GM12801 (cell line): ENCODE measurements around the gene MYMX.

Experiments
- TF ChIP-seq, protein P1 (sequence below): IDR thresholded peaks from one replicate; pipeline ENCODE4 v1.5.1; 2011; ENCODE audit warnings: control low read depth; ENCODE audit not compliant: insufficient read length; ENCODE audit errors: extremely low read depth

The MYMX gene

DNA sequence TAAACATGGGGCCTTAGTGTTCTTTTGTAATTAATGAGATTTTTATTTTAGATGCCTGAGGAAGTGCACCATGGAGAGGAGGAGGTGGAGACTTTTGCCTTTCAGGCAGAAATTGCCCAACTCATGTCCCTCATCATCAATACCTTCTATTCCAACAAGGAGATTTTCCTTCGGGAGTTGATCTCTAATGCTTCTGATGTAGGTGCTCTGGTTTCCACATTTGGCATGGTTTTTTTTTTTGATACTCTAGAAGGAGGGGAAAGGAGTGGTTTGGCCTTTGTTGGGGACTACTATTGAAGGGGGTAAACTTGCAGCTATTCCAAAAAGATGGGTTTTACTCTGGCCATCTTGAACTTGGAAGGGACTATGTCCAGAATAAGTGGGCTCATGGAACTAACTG, 31.9 kb downstream of the MYMX start:
- TF ChIP-seq, protein P1, sequence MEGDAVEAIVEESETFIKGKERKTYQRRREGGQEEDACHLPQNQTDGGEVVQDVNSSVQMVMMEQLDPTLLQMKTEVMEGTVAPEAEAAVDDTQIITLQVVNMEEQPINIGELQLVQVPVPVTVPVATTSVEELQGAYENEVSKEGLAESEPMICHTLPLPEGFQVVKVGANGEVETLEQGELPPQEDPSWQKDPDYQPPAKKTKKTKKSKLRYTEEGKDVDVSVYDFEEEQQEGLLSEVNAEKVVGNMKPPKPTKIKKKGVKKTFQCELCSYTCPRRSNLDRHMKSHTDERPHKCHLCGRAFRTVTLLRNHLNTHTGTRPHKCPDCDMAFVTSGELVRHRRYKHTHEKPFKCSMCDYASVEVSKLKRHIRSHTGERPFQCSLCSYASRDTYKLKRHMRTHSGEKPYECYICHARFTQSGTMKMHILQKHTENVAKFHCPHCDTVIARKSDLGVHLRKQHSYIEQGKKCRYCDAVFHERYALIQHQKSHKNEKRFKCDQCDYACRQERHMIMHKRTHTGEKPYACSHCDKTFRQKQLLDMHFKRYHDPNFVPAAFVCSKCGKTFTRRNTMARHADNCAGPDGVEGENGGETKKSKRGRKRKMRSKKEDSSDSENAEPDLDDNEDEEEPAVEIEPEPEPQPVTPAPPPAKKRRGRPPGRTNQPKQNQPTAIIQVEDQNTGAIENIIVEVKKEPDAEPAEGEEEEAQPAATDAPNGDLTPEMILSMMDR, result no peak

- TF ChIP-seq, protein P1, result no peak
These were observed 32.5 kb downstream of the MYMX start for GRCh38 chr6:44249082-44249748.

- TF ChIP-seq, protein P1, result no peak
These were observed 33.5 kb downstream of the MYMX start for GRCh38 chr6:44250067-44250717.

GRCh38 chr6:44250718-44251123, 34.0 kb downstream of the MYMX start:
- TF ChIP-seq, protein P1, result no peak

DNA sequence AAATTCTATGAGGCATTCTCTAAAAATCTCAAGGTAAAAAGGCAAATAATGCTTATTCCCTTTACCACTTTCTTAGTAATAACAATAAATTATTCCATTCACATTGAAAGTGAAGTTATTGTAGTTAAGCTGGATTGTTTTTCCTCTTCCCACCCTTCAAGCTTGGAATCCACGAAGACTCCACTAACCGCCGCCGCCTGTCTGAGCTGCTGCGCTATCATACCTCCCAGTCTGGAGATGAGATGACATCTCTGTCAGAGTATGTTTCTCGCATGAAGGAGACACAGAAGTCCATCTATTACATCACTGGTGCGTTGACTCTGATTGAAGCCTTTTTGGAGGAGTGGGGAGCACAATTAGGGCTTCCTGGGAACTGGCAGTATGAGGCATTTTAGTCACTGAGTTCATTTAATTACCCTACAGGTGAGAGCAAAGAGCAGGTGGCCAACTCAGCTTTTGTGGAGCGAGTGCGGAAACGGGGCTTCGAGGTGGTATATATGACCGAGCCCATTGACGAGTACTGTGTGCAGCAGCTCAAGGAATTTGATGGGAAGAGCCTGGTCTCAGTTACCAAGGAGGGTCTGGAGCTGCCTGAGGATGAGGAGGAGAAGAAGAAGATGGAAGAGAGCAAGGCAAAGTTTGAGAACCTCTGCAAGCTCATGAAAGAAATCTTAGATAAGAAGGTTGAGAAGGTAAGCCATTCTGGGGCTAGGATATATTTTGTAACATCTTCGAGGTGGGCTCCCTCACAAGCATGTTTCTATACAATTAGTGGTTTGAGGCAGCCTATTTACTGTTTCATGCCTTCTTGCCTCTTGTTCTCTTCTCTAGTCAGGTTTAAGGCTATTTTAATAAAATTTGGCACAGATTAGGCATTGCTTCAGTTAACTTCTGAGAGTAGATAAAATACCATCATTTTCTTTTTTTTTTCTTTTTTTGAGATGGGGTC, 35.1 kb downstream of the MYMX start:
- TF ChIP-seq, protein P1, result no peak

DNA sequence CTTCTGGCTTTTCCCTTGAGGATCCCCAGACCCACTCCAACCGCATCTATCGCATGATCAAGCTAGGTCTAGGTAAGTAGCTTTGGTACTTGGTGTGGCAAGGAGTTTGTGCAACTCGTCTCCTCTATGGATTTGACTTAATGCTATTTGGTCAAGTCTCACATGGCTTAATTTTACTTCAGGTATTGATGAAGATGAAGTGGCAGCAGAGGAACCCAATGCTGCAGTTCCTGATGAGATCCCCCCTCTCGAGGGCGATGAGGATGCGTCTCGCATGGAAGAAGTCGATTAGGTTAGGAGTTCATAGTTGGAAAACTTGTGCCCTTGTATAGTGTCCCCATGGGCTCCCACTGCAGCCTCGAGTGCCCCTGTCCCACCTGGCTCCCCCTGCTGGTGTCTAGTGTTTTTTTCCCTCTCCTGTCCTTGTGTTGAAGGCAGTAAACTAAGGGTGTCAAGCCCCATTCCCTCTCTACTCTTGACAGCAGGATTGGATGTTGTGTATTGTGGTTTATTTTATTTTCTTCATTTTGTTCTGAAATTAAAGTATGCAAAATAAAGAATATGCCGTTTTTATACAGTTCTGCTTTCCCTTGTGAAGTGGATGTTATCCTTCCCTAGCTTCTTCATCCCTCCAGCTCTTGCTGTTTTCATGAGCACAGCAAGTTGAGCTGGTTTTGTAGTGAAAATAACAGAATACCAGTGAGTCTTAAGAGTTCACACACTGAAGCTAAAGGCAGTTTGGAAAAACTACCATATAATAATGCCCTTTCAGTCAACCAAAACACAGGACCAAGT, 36.8 kb downstream of the MYMX start:
- TF ChIP-seq, protein P1, result no peak
